ENCODE measurements around the gene PLCL2. TPM values are rescaled to one million over a fixed set of nuclear protein-coding genes. Genes with fewer than 3 reads are reported as not detected.

PLCL2 gene
- total RNA-seq, 1 experiment from 2014 or later = 3.0 TPM

DNA sequence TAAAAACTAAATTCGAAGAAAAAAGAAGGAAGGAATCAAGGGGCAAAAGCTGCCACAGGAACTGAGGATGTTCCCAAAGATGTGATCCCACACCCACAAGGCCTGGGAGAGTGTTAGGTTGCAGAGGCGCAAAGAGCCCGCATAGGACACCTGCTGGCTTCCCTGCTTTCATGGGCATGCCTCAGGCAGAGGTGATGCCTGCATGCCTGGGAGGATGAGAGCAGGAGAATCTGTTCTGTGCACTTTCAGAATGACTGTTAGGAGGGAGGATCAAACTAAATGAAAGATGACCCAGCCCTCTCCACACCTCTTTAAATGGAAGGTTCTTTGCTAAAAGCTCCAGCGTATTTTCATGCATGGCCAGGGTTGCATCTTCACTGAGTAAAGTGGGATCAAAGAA is 162.4 kb downstream of the PLCL2 start:
- no peaks in the 10 kb centered on the region for H3K27me3 ChIP-seq (ENCODE audit: control insufficient read depth, insufficient read depth, low read length)
- ChIA-PET CTCF (no interaction called here), POLR2A (no interaction called here)
- no peak overlapping the region for H3K27ac ChIP-seq (ENCODE audit: low read length)
- DNase-seq (ENCODE audit: low read depth, low spot score) (no peak), ATAC-seq (no peak)
- TF ChIP-seq POLR2AphosphoS5 (IDR thresholded peaks at IDR 0.05; ENCODE audit: low read depth, low read length) (no peak), REST (IDR thresholded peaks at IDR 0.05; ENCODE audit: insufficient read depth in 1 of 2, low read depth in 2 of 2, low read length in 1 of 2) (no peak), TCF7L2 (IDR thresholded peaks at IDR 0.05; ENCODE audit: low read depth, low read length) (no peak), SIN3A (IDR thresholded peaks at IDR 0.05; ENCODE audit: borderline replicate concordance, insufficient read depth, low read depth, low read length) (no peak)
- H3K4me1 ChIP-seq (ENCODE audit: control insufficient read depth, insufficient read depth, low read length) = no peaks in the 10 kb centered on the region
- no peaks in the 10 kb centered on the region for H3K9me3 ChIP-seq (ENCODE audit: control insufficient read depth, insufficient read depth, low read depth, low read length)
- no peaks in the 10 kb centered on the region for H3K36me3 ChIP-seq (ENCODE audit: control insufficient read depth, insufficient read depth, low read length)
- in situ Hi-C loops (cut with HindIII; ENCODE audit: low pct_unique_long_range_greater_than_20kb, low sequenced_read_pairs) (no loop called here), intact Hi-C loops (cut with micrococcal nuclease; ENCODE audit: unreplicated experiment) (no loop called here)
- no TSS peak for BruUV-seq (replicated peaks)
- no peak overlapping the region for H3K4me3 ChIP-seq (ENCODE audit: low read depth in 2 of 2, low read length in 2 of 2)

DNA sequence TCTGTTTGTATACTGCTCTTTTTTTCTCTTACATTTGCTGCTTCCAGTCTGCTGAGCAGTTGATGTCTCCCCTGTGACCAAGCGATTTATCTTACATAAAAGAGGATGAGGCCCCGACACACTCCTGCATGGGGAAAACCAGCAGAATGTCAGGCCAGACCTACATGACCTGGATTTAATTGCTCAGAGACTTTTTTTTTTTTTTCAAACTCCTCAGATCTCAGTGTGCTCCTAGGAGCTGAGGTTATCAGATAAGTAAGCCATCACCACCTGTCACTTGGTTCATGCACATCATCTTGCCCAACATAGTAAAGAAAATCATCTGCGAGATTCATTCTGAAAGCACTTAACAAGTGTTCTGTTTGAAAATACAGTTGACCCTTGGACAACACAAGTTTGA is 163.1 kb downstream of the PLCL2 start:
- no peak overlapping the region for H3K4me3 ChIP-seq (ENCODE audit: low read depth in 2 of 2, low read length in 2 of 2)
- no peaks in the 10 kb centered on the region for H3K4me1 ChIP-seq (ENCODE audit: control insufficient read depth, insufficient read depth, low read length)
- TF ChIP-seq TCF7L2 (IDR thresholded peaks at IDR 0.05; ENCODE audit: low read depth, low read length) = no peak
- no peak for TF ChIP-seq CTCF (IDR thresholded peaks at IDR 0.05)
- no peak for TF ChIP-seq SIN3A (IDR thresholded peaks at IDR 0.05; ENCODE audit: borderline replicate concordance, insufficient read depth, low read depth, low read length)
- TF ChIP-seq REST (IDR thresholded peaks at IDR 0.05; ENCODE audit: insufficient read depth in 1 of 2, low read depth in 2 of 2, low read length in 1 of 2) = no peak
- no peak for TF ChIP-seq POLR2AphosphoS5 (IDR thresholded peaks at IDR 0.05; ENCODE audit: low read depth, low read length)
- H3K27ac ChIP-seq (ENCODE audit: low read length) = no peak overlapping the region
- H3K9me3 ChIP-seq (ENCODE audit: control insufficient read depth, insufficient read depth, low read depth, low read length) = no peaks in the 10 kb centered on the region
- H3K27me3 ChIP-seq (ENCODE audit: control insufficient read depth, insufficient read depth, low read length) = no peaks in the 10 kb centered on the region
- no peak for ATAC-seq
- no peaks in the 10 kb centered on the region for H3K36me3 ChIP-seq (ENCODE audit: control insufficient read depth, insufficient read depth, low read length)
- DNase-seq (ENCODE audit: low read depth, low spot score) = no peak
- intact Hi-C loops (cut with micrococcal nuclease; ENCODE audit: unreplicated experiment) = no loop called here
- ChIA-PET POLR2A (no interaction called here), CTCF (no interaction called here)
- in situ Hi-C loops (cut with HindIII; ENCODE audit: low pct_unique_long_range_greater_than_20kb, low sequenced_read_pairs) = no loop called here
- BruUV-seq (replicated peaks) = no TSS peak

Data from Panc1 (cell line).